SK-N-SH (cell line): ENCODE measurements around the gene BNC2. TPM values are rescaled to one million over a fixed set of nuclear protein-coding genes. Genes with fewer than 3 reads are reported as not detected.

ENCODE experiments used
- CTCF ChIA-PET: fragments of 300-600, 350-600 bp; formaldehyde crosslinking; extraction: SDS; loops from one replicate; lab custom pipeline; 2021; lab: Yijun Ruan, JAX
- POLR2A ChIA-PET: fragments of 350-600 bp; sonication (Branson Sonifier 250); formaldehyde crosslinking; extraction: SDS; loops from one replicate; lab custom pipeline; 2020; ENCODE audit warnings: antibody characterized with exemption, inconsistent platforms; lab: Yijun Ruan, JAX
- DNase-seq: peaks from one replicate; pipeline ENCODE4 v3.0.0; 2012
- H2AFZ ChIP-seq: fragments of 200-600 bp; sonication (generic); 2 replicates; pipeline ENCODE4 v1.8.1; 2016; ENCODE audit warnings: antibody characterized with exemption, mild to moderate bottlenecking, low read depth
- H3F3A ChIP-seq: fragments of 200-600 bp; sonication (generic); replicated peaks from 2 replicates; pipeline ENCODE3; 2016; ENCODE audit warnings: antibody characterized with exemption, mild to moderate bottlenecking; ENCODE audit not compliant: insufficient read depth
- H3K27ac ChIP-seq, 2 experiments: fragments of 200-500 bp in 1 of 2; fragments of 200-600 bp in 1 of 2; sonication (Bioruptor generic) in 1 of 2; sonication (generic), shearing (Covaris generic) in 1 of 2; 2 replicates each; pipeline versions ENCODE4 v1.5.1 to v1.6.1; 2014 to 2016; ENCODE audit warnings: low read depth in 2 of 2, inconsistent platforms in 1 of 2, low read length in 1 of 2, mild to moderate bottlenecking in 1 of 2, mixed read lengths in 1 of 2
- H3K27me3 ChIP-seq: fragments of 200-600 bp; sonication (generic), shearing (Covaris generic); 2 replicates; pipeline ENCODE4 v1.6.1; 2016; ENCODE audit warnings: mixed run types; ENCODE audit not compliant: insufficient read depth
- H3K36me3 ChIP-seq, 2 experiments: fragments of 200-500 bp in 1 of 2; fragments of 200-600 bp in 1 of 2; sonication (Bioruptor generic) in 1 of 2; sonication (generic) in 1 of 2; replicated peaks in 1 of 2; 2 replicates each; pipeline versions ENCODE3 to v1.5.1; 2014 to 2016; ENCODE audit warnings: low read length in 1 of 2, mild to moderate bottlenecking in 1 of 2; ENCODE audit not compliant: insufficient read depth in 2 of 2, control insufficient read depth in 1 of 2
- H3K4me1 ChIP-seq, 2 experiments: fragments of 200-500 bp in 1 of 2; fragments of 200-600 bp in 1 of 2; sonication (Bioruptor generic) in 1 of 2; sonication (generic), shearing (Covaris generic) in 1 of 2; 2 replicates each; pipeline versions ENCODE4 v1.5.1 to v1.6.1; 2014 to 2016; ENCODE audit warnings: low read depth in 1 of 2, low read length in 1 of 2, mixed run types in 1 of 2; ENCODE audit not compliant: insufficient read depth in 2 of 2, control insufficient read depth in 1 of 2
- H3K4me2 ChIP-seq: fragments of 200-600 bp; sonication (generic), shearing (Covaris generic); 2 replicates; pipeline ENCODE4 v1.6.1; 2017; ENCODE audit warnings: mixed run types
- H3K4me3 ChIP-seq, 2 experiments: fragments of 200-500 bp in 1 of 2; fragments of 200-600 bp in 1 of 2; sonication (Bioruptor generic) in 1 of 2; sonication (generic), shearing (Covaris generic) in 1 of 2; 2 replicates each; pipeline versions ENCODE4 v1.5.1 to v1.8.1; 2014 to 2016; ENCODE audit warnings: low read depth in 2 of 2, inconsistent platforms in 1 of 2, low read length in 1 of 2, mild to moderate bottlenecking in 1 of 2, mixed read lengths in 1 of 2, moderate library complexity in 1 of 2
- H3K79me2 ChIP-seq: fragments of 200-600 bp; sonication (generic); 2 replicates; pipeline ENCODE4 v1.8.1; 2017; ENCODE audit warnings: mild to moderate bottlenecking; ENCODE audit not compliant: insufficient read depth
- H3K9ac ChIP-seq: fragments of 200-600 bp; sonication (generic); 2 replicates; pipeline ENCODE4 v1.6.1; 2017; ENCODE audit warnings: mixed run types
- H3K9me2 ChIP-seq: fragments of 200-600 bp; sonication (generic); 2 replicates; pipeline ENCODE4 v1.6.1; 2017; ENCODE audit warnings: mixed run types
- H3K9me3 ChIP-seq: fragments of 200-600 bp; sonication (generic); 2 replicates; pipeline ENCODE4 v1.6.1; 2017; ENCODE audit warnings: mixed run types, mild to moderate bottlenecking, moderate library complexity
- H4K20me1 ChIP-seq: fragments of 200-600 bp; sonication (generic); 2 replicates; pipeline ENCODE4 v1.6.1; 2017; ENCODE audit warnings: mild to moderate bottlenecking, mixed run types; ENCODE audit not compliant: insufficient read depth
- FOSL2 ChIP-seq: IDR thresholded peaks from 2 replicates; pipeline ENCODE4 v1.4.0; 2012; ENCODE audit warnings: low read depth, mild to moderate bottlenecking, moderate library complexity, borderline replicate concordance
- MXI1 ChIP-seq: IDR thresholded peaks from 2 replicates; pipeline ENCODE4 v1.6.1; 2012; ENCODE audit warnings: mild to moderate bottlenecking, low read depth, low read length, improper control_type of control experiment
- REST ChIP-seq: IDR thresholded peaks from 2 replicates; pipeline ENCODE4 v1.6.1; 2012; ENCODE audit warnings: mild to moderate bottlenecking, low read depth, low read length, moderate library complexity
- TAF1 ChIP-seq: IDR thresholded peaks from 2 replicates; pipeline ENCODE4 v1.6.1; 2012; ENCODE audit warnings: low read depth, mild to moderate bottlenecking, low read length, moderate library complexity, borderline replicate concordance
- YY1 ChIP-seq: IDR thresholded peaks from 2 replicates; pipeline ENCODE4 v1.4.0; 2012; ENCODE audit warnings: low read depth, mild to moderate bottlenecking
- whole genome bisulfite sequencing: methylation state at CpG from one replicate; pipeline ENCODE4 v1.1.6; 2017; ENCODE audit warnings: low lambda C conversion rate; 5-methylcytosine and 5-hydroxymethylcytosine counted together
- polyA plus RNA-seq, 3 experiments: library from polyadenylated mRNA; depleted of rRNA; stranded (reverse); fragments of >200 nt; gene quantifications; 2 replicates each; pipeline ENCODE4 v1.2.3, GENCODE V29; 2012

The BNC2 gene
- polyA plus RNA-seq, 1 of the 3 experiments (the other 2 are of a cell fraction) = 8.8 TPM

GRCh38 chr9:16461137-16461840 is 409.2 kb downstream of the BNC2 start (continued):
- no peak for TF ChIP-seq REST
- TF ChIP-seq FOSL2 = no peak
- TF ChIP-seq MXI1 = no peak
- TF ChIP-seq TAF1 = no peak
- TF ChIP-seq, all 33 proteins: peak for 0

- CTCF ChIA-PET = no interaction called here
- Histone ChIP-seq H3K27me3 (no peaks in the 10 kb centered on the region), H3K79me2 (peaks cover 11% of the 10 kb centered on the region; the same call in 1 of the 2 replicates), H3K4me1 (peaks cover 0 to 3% of the 10 kb centered on the region in 2 experiments; a peak in 2 of 4 replicates), H3K4me3 (no peak overlapping the region), H3K9me3 (no peaks in the 10 kb centered on the region), H3K27ac (no peak overlapping the region), H3K4me2 (no peak overlapping the region), H3K36me3 (no peaks in the 10 kb centered on the region), H3K9me2 (no peaks in the 10 kb centered on the region), H3K9ac (no peak overlapping the region), H4K20me1 (no peaks in the 10 kb centered on the region), H3F3A (peaks cover 8% of the 10 kb centered on the region), H2AFZ (no peak overlapping the region)
- WGBS = 96% methylated on average over 6 of the region's 6 CpGs
- POLR2A ChIA-PET = no interaction called here
- no peak for DNase-seq
- TF ChIP-seq YY1 (no peak), REST (no peak)
Observed at GRCh38 chr9:16460696-16461095, 409.8 kb downstream of the BNC2 start.
